Esophagus muscularis mucosa (tissue), 4 donors: Measurements from ENCODE around the gene XYLT2. TPM values are rescaled to one million over a fixed set of nuclear protein-coding genes. Genes with fewer than 3 reads are reported as not detected.
A peak's percentile ranks its signal among the peaks of the same experiment; 100 is the strongest.
"Not testable (repeated sequence)": the region's sequence is repeated elsewhere in the genome, so short reads cannot be mapped to it uniquely, and the experiment has no call there.

Experiments
- DNase-seq: peaks from one replicate; pipeline ENCODE4 v3.0.0-alpha.2; 2017; ENCODE audit errors: extremely low spot score
- H3K27ac ChIP-seq, 4 donors: fragments of 200-600 bp; sonication (generic); replicated peaks in 1 of 4; 1 replicate in 3 of 4; 2 replicates in 1 of 4; pipeline ENCODE4 v1.5.1; 2016 to 2019; ENCODE audit warnings: mild to moderate bottlenecking in 1 of 4
- H3K27me3 ChIP-seq, 4 donors: fragments of 200-600 bp; sonication (generic); one replicate each; pipeline versions ENCODE4 v1.5.1 to v1.6.0; 2016 to 2019
- H3K36me3 ChIP-seq, 4 donors: fragments of 200-600 bp; sonication (generic); one replicate each; pipeline ENCODE4 v1.5.1; 2016 to 2019
- H3K4me1 ChIP-seq, 4 donors: fragments of 200-600 bp; sonication (generic); one replicate each; pipeline ENCODE4 v1.5.1; 2016 to 2019
- H3K4me3 ChIP-seq, 4 donors: fragments of 200-600 bp; sonication (generic); 1 replicate in 2 of 4; 2 replicates in 2 of 4; pipeline ENCODE4 v1.5.1; 2016 to 2019; ENCODE audit warnings: mild to moderate bottlenecking in 4 of 4, moderate library complexity in 1 of 4
- H3K9me3 ChIP-seq, 4 donors: fragments of 200-600 bp; sonication (generic); 1 replicate in 3 of 4; 2 replicates in 1 of 4; pipeline ENCODE4 v1.5.1; 2016 to 2019
- EP300 ChIP-seq: sonication (generic); formaldehyde crosslinking; IDR thresholded peaks from one replicate; pipeline ENCODE4 v1.6.1; 2017; ENCODE audit warnings: antibody characterized with exemption
- POLR2A ChIP-seq: fragments of 450-650 bp; IDR thresholded peaks from one replicate; pipeline ENCODE4 v1.6.1; 2017; ENCODE audit warnings: antibody characterized with exemption, moderate library complexity, mild to moderate bottlenecking, low read depth
- POLR2AphosphoS5 ChIP-seq, 2 donors: sonication (generic); formaldehyde crosslinking; IDR thresholded peaks; one replicate each; pipeline ENCODE4 v1.6.1; 2017; ENCODE audit warnings: antibody characterized with exemption in 2 of 2
- WGBS: methylation state at CpG from one replicate; pipeline ENCODE4 v1.1.5; 2018; 5-methylcytosine and 5-hydroxymethylcytosine counted together
- intact Hi-C: fragments of 100-400 bp; cut with DNase I; formaldehyde crosslinking; loops from one replicate; pipeline ENCODE4 v1.15.1; 2023
- total RNA-seq, 4 donors: library from RNA; depleted of rRNA; stranded (reverse); fragments of >200 nt; gene quantifications; one replicate each; pipeline versions ENCODE4 v1.1.0 to v1.2.1, GENCODE V29; 2016
- TF ChIP-seq, protein P1 (sequence below), 3 experiments: fragments of 200-600 bp in 2 of 3; fragments of 450-650 bp in 1 of 3; sonication (generic) in 2 of 3; IDR thresholded peaks; one replicate each; pipeline ENCODE4 v1.5.1; 2017 to 2019; ENCODE audit warnings: antibody characterized with exemption in 3 of 3, mild to moderate bottlenecking in 2 of 3, moderate library complexity in 1 of 3

XYLT2 gene
- total RNA-seq, 4 donors from 2014 or later: 12.8 to 29.8 (median 26.0) TPM

DNA sequence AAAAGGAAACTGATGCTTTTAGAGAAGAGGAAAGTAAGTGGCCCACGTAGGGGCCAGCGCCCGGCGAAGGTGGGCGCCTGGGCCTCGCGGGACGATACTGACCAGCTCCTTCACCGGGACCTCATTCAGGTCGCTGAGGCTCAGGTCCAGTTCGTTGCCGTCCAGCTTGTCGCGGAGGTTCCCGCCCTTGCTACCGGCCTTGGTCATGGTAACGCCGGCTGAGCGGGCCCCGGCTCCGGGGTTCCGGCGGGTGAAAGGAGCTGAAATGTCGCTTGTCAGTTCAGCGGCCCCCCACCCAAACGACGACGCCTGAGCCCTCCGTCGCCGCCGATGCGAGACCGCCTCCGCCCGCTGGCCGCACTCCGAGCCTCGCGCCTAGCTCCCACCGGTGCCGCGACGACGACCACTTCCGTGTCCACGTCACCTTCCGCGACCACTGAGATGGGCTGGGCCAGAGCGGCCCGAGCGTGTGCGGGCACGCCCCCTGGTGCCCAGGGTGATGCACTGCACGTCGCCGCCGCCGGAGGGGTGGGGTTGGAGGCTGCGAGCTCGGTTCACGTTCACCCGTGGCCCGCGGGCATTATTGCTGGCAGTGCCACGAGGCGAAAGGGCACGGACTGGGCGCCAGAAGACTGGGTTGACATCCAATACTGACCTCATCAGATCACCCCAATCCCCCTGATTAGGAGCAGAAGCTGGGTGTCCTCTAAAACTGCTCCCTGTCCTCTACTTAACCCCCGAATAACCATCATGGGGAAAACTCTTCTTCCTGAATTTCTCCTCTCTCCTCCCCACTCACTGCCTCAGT, 51.4 kb downstream of the XYLT2 start, which contains the start of gene LRRC59:
LRRC59 (minus strand) TSS at position 413 of the 808 bp plus-strand sequence; CDS start at position 207, 206 bp downstream.
- intact Hi-C loops: no loop called here
- TF ChIP-seq POLR2AphosphoS5 (IDR thresholded peaks at IDR 0.05) (peak; percentile 95 to 96), POLR2A (peak; percentile 72), EP300 (no peak)
- TF ChIP-seq, protein P1, sequence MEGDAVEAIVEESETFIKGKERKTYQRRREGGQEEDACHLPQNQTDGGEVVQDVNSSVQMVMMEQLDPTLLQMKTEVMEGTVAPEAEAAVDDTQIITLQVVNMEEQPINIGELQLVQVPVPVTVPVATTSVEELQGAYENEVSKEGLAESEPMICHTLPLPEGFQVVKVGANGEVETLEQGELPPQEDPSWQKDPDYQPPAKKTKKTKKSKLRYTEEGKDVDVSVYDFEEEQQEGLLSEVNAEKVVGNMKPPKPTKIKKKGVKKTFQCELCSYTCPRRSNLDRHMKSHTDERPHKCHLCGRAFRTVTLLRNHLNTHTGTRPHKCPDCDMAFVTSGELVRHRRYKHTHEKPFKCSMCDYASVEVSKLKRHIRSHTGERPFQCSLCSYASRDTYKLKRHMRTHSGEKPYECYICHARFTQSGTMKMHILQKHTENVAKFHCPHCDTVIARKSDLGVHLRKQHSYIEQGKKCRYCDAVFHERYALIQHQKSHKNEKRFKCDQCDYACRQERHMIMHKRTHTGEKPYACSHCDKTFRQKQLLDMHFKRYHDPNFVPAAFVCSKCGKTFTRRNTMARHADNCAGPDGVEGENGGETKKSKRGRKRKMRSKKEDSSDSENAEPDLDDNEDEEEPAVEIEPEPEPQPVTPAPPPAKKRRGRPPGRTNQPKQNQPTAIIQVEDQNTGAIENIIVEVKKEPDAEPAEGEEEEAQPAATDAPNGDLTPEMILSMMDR (IDR thresholded peaks at IDR 0.05): peak in 2 of 3 experiments; percentile 98
- Histone ChIP-seq H3K9me3 (no peaks in the 10 kb centered on the region), H3K4me1 (peaks cover 19 to 36% (median 30%) of the 10 kb centered on the region in 4 donors), H3K27ac (peak within 1 kb of the TSS; percentile 74 to 86 (median 82)), H3K36me3 (peaks cover 22 to 32% (median 28%) of the 10 kb centered on the region in 4 donors), H3K4me3 (peak within 1 kb of the TSS; percentile 81 to 87 (median 84)), H3K27me3 (no peaks in the 10 kb centered on the region)
- WGBS: 1% methylated on average over 64 of the region's 70 CpGs
- peak; percentile 97 for DNase-seq

DNA sequence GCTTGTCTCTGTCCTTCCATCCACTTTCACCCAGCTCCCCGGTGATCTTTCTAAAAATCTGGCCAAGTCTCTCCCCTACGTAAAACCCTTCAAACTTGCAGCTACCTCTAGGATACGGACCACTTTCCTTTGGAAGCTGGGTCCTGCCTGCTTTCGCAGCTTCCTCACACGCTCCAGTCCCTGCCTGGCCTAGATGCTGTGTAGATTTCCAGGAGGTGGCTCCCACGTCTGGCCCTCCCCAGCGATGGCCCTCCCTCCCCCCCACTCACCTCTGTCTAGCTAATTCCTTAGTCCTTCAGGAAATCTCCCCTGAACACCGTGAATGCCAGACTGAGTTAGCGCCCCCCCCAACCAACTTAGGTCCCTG, 52.0 kb downstream of the XYLT2 start:
- TF ChIP-seq, protein P1 (IDR thresholded peaks at IDR 0.05): no peak
- no peak for TF ChIP-seq POLR2AphosphoS5 (IDR thresholded peaks at IDR 0.05)
- no peak for TF ChIP-seq POLR2A
- no peak for TF ChIP-seq EP300
- Histone ChIP-seq H3K27ac (peak overlapping the region in 2 of 4 donors; percentile 74 to 86), H3K36me3 (peaks cover 16 to 26% (median 22%) of the 10 kb centered on the region in 4 donors), H3K4me1 (peaks cover 19 to 36% (median 30%) of the 10 kb centered on the region in 4 donors), H3K27me3 (no peaks in the 10 kb centered on the region), H3K4me3 (peak overlapping the region; percentile 81 to 87 (median 84)), H3K9me3 (no peaks in the 10 kb centered on the region)
- no peak for DNase-seq
- intact Hi-C loops: no loop called here
- WGBS: 53% methylated on average over 9 of the region's 9 CpGs

DNA sequence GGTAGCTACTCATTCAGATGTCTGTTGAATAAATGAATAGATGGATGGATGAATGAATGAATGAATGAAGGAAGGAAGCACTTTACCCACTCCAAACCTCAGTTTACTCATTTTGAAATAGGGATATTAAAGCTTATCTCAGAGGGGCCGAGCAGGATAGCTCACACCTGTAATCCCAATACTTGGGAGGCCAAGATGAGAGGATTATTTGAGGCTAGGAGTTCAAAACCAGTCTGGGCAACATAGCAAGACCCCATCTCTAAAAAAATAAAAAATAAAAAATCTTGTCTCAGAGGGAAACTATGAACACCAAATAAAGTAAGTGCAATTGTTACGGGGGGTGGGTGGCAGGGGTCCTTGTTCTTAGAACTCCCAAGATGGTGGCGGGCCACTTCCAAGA, 52.7 kb downstream of the XYLT2 start:
- H3K9me3 ChIP-seq, H3K4me3 ChIP-seq, H3K27ac ChIP-seq, intact Hi-C loops, H3K27me3 ChIP-seq, DNase-seq: not testable (repeated sequence)
- Histone ChIP-seq H3K4me1 (peaks cover 19 to 32% (median 30%) of the 10 kb centered on the region in 4 donors), H3K36me3 (peaks cover 9 to 18% (median 15%) of the 10 kb centered on the region in 4 donors)
- 100% methylated on average over 3 of the region's 3 CpGs for WGBS

DNA sequence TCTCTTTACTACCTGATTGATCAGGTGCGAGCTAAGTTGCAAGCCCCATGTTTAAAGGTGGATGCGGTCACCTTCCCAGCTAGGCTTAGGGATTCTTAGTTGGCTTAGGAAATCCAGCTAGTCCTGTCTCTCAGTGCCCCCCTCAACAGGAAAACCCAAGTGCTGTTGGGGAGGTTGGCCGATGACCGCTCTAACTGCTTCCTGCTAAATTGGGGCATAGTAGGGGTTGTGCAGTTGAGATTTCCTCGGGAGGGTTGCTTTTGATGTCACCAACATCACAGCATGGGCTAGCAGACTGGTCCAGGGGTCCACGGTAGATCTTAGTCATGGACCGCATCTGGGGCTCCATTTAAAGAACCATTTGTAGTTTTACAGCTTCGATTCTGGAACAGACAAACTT, 53.7 kb downstream of the XYLT2 start:
- H3K4me3 ChIP-seq, H3K9me3 ChIP-seq, H3K27me3 ChIP-seq, H3K36me3 ChIP-seq, DNase-seq, H3K27ac ChIP-seq, intact Hi-C loops: not testable (repeated sequence)
- peaks cover 19 to 31% (median 28%) of the 10 kb centered on the region in 4 donors for H3K4me1 ChIP-seq
- WGBS: 97% methylated on average over 8 of the region's 8 CpGs

DNA sequence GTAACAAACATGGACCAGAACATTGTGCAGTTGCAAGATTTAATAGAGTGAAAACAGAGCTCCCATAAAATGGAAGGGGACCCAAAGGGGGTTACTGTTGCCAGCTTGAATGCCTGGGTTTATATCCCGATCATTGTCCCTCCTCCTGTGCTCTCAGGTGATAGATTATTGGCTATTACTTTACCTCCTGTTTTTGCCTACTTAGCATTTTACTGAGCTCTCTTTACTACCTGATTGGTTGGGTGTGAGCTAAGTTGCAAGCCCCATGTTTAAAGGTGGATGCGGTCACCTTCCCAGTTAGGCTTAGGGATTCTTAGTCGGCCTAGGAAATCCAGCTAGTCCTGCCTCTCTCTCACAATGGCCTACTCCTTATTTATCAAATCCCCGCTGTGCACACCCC, 59.4 kb downstream of the XYLT2 start:
- peaks cover 0 to 15% (median 0%) of the 10 kb centered on the region in 4 donors for H3K27me3 ChIP-seq
- intact Hi-C loops, H3K27ac ChIP-seq, H3K36me3 ChIP-seq, H3K4me3 ChIP-seq, DNase-seq, H3K4me1 ChIP-seq, H3K9me3 ChIP-seq: not testable (repeated sequence)
- 79% methylated on average over 4 of the region's 4 CpGs for WGBS

DNA sequence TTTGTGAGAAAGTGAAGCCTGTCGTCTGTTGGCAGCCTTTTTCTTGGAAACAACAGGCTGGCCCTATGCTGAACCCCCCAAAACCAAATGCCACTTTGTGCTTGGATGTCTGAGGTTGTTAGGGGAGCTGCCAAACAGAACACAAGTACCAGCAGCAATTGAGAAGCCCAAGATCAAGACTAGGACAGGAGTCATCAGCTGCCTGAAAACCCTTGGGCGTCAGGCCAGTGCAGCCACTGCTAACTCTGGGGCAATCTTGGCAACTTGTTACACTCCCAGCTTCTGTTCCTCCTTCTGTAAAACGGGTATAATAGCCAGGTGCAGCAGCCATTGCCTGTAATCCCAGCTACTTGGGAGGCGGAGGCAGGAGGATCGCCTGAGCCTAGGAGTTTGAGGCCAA, 60.7 kb downstream of the XYLT2 start:
- WGBS: 81% methylated on average over 5 of the region's 5 CpGs
- TF ChIP-seq POLR2AphosphoS5 (IDR thresholded peaks at IDR 0.05): no peak
- no peak for TF ChIP-seq POLR2A
- no peak for TF ChIP-seq EP300
- TF ChIP-seq, protein P1 (IDR thresholded peaks at IDR 0.05): no peak
- DNase-seq: no peak
- Histone ChIP-seq H3K9me3 (no peaks in the 10 kb centered on the region), H3K4me1 (no peaks in the 10 kb centered on the region), H3K36me3 (no peaks in the 10 kb centered on the region), H3K4me3 (no peak overlapping the region), H3K27ac (no peak overlapping the region), H3K27me3 (peaks cover 0 to 15% (median 0%) of the 10 kb centered on the region in 4 donors)
- intact Hi-C loops: no loop called here
